ENCODE measurements around the gene FAAH.

- TF ChIP-seq CTCF (IDR thresholded peaks at IDR 0.05; ENCODE audit: insufficient read depth, low read length): no peak
- TF ChIP-seq REST (IDR thresholded peaks at IDR 0.05; ENCODE audit: insufficient replicate concordance, low read depth): no peak
- TF ChIP-seq POLR2AphosphoS5 (IDR thresholded peaks at IDR 0.05; ENCODE audit: low read depth): no peak
- TF ChIP-seq GABPA (IDR thresholded peaks at IDR 0.05; ENCODE audit: low read depth): no peak
- no peak for TF ChIP-seq SPI1 (IDR thresholded peaks at IDR 0.05; ENCODE audit: borderline replicate concordance, low read depth)
Measured at GRCh38 chr1:46415514-46415913, 21.4 kb downstream of the FAAH start.

Data from HL-60 (cell line).